ENCODE measurements around the gene NMBR.

- no peak for TF ChIP-seq EZH2 (IDR thresholded peaks at IDR 0.05; ENCODE audit: borderline replicate concordance, low read depth, low read length, poor library complexity, severe bottlenecking)
- TF ChIP-seq CTCF (conservative IDR thresholded peaks at IDR 0.05; ENCODE audit: low read depth, low read length) = no peak
Measured at GRCh38 chr6:142192343-142192742, 45.4 kb upstream of the NMBR start.
